B cell (primary cell): ENCODE measurements around the gene CUTA.

Experiments used
- CTCF ChIP-seq: fragments of 200-600 bp; IDR thresholded peaks from one replicate; pipeline ENCODE4 v1.8.0; 2022; ENCODE audit warnings: antibody characterized with exemption, mild to moderate bottlenecking
- EZH2 ChIP-seq: IDR thresholded peaks from 2 replicates; pipeline ENCODE4 v1.6.1; 2012; ENCODE audit warnings: borderline replicate concordance, low read depth, mild to moderate bottlenecking, moderate library complexity, low read length; ENCODE audit not compliant: insufficient read depth, poor library complexity, severe bottlenecking

GRCh38 chr6:33432546-33432945 lies 14.6 kb upstream of the CUTA start:
- TF ChIP-seq CTCF = no peak
- TF ChIP-seq EZH2 = no peak
